Panc1 (cell line): ENCODE measurements around the gene PCK2.

Experiments used
- POLR2AphosphoS5 ChIP-seq: IDR thresholded peaks from 2 replicates; pipeline ENCODE4 v1.6.1; 2012; ENCODE audit warnings: mild to moderate bottlenecking, low read depth, low read length, moderate library complexity
- SIN3A ChIP-seq: IDR thresholded peaks from 2 replicates; pipeline ENCODE4 v1.6.1; 2012; ENCODE audit warnings: low read depth, mild to moderate bottlenecking, low read length, moderate library complexity, borderline replicate concordance; ENCODE audit not compliant: insufficient read depth
- TF ChIP-seq, protein P1 (sequence below): fragments of 450-650 bp; IDR thresholded peaks from 2 replicates; pipeline ENCODE4 v1.5.1; 2017; ENCODE audit warnings: mild to moderate bottlenecking

DNA sequence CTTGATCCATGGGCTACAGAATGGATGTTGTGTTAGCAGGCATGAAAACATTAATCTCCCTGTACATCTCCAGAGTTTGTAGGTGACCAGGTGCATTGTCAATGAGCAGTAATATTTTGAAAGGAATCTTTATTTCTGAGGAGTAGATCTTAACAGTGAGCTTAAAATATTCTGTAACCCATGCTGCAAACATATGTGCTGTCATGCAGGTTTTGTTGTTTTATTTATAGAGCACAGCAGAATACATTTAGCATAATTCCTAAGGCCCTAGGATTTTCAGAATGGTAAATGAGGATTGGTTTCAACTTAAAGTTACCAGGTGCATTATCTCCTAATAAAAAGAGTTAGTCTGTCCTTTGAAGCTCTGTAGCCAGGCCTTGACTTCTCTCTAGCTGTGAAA lies 32.8 kb downstream of the PCK2 start:
- TF ChIP-seq, protein P1, sequence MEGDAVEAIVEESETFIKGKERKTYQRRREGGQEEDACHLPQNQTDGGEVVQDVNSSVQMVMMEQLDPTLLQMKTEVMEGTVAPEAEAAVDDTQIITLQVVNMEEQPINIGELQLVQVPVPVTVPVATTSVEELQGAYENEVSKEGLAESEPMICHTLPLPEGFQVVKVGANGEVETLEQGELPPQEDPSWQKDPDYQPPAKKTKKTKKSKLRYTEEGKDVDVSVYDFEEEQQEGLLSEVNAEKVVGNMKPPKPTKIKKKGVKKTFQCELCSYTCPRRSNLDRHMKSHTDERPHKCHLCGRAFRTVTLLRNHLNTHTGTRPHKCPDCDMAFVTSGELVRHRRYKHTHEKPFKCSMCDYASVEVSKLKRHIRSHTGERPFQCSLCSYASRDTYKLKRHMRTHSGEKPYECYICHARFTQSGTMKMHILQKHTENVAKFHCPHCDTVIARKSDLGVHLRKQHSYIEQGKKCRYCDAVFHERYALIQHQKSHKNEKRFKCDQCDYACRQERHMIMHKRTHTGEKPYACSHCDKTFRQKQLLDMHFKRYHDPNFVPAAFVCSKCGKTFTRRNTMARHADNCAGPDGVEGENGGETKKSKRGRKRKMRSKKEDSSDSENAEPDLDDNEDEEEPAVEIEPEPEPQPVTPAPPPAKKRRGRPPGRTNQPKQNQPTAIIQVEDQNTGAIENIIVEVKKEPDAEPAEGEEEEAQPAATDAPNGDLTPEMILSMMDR, result no peak
- TF ChIP-seq SIN3A, result no peak
- no peak for TF ChIP-seq POLR2AphosphoS5
